Ovary (tissue), 3 donors: Measurements from ENCODE around the gene ADCK2.

Experiments used
- EP300 ChIP-seq: sonication (generic); formaldehyde crosslinking; IDR thresholded peaks from one replicate; pipeline ENCODE4 v1.6.1; 2017; ENCODE audit warnings: antibody characterized with exemption
- POLR2A ChIP-seq: fragments of 450-650 bp; IDR thresholded peaks from one replicate; pipeline ENCODE4 v1.6.1; 2017; ENCODE audit warnings: antibody characterized with exemption, mild to moderate bottlenecking, moderate library complexity
- TF ChIP-seq, protein P1 (sequence below), 3 donors: fragments of 450-650 bp in 2 of 3; fragments of 200-600 bp in 1 of 3; IDR thresholded peaks; one replicate each; pipeline versions ENCODE4 v1.5.1 to v1.8.0; 2016 to 2022; ENCODE audit warnings: antibody characterized with exemption in 3 of 3, mild to moderate bottlenecking in 1 of 3
- donor health status: DM: no; HTN: no; CAD: no.

DNA sequence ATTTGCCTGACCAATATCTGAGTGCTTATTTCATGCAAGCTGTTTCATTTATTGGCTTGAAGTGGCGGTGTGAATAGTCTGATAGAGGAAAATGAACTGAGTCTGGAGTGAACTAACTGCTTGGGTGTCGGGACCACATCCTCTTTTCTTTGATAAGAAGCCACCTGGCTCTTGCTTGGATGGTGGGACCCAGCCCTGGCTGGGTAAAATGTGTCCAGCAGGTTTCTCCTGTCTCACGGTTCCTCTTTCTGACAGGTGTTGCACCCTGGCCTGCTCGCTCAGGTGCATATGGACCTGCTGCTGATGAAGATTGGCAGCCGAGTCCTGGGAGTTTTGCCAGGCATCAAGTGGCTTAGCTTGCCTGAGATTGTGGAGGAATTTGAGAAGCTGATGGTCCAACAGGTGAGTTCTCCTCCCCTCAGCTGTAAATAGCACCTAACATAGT lies 1.6 kb downstream of the ADCK2 start:
- TF ChIP-seq, protein P1, sequence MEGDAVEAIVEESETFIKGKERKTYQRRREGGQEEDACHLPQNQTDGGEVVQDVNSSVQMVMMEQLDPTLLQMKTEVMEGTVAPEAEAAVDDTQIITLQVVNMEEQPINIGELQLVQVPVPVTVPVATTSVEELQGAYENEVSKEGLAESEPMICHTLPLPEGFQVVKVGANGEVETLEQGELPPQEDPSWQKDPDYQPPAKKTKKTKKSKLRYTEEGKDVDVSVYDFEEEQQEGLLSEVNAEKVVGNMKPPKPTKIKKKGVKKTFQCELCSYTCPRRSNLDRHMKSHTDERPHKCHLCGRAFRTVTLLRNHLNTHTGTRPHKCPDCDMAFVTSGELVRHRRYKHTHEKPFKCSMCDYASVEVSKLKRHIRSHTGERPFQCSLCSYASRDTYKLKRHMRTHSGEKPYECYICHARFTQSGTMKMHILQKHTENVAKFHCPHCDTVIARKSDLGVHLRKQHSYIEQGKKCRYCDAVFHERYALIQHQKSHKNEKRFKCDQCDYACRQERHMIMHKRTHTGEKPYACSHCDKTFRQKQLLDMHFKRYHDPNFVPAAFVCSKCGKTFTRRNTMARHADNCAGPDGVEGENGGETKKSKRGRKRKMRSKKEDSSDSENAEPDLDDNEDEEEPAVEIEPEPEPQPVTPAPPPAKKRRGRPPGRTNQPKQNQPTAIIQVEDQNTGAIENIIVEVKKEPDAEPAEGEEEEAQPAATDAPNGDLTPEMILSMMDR (IDR thresholded peaks at IDR 0.05) = no peak
- TF ChIP-seq EP300 (no peak), POLR2A (no peak)
